Upper lobe of left lung (tissue), 4 donors: ENCODE results near the gene ULK4.

Source experiments
- CTCF ChIP-seq, 6 experiments: fragments of 450-650 bp in 4 of 6; fragments of 200-600 bp in 2 of 6; sonication (generic) in 2 of 6; IDR thresholded peaks; one replicate each; pipeline ENCODE4 v1.5.1; 2016 to 2019; ENCODE audit warnings: antibody characterized with exemption in 6 of 6
- EP300 ChIP-seq, 4 donors: sonication (generic); formaldehyde crosslinking; IDR thresholded peaks; one replicate each; pipeline ENCODE4 v1.5.1; 2017; ENCODE audit warnings: antibody characterized with exemption in 4 of 4, control low read depth in 2 of 4
- POLR2A ChIP-seq, 4 donors: fragments of 450-650 bp; IDR thresholded peaks; one replicate each; pipeline ENCODE4 v1.5.1; 2016 to 2017; ENCODE audit warnings: antibody characterized with exemption in 4 of 4, mild to moderate bottlenecking in 2 of 4
- POLR2AphosphoS5 ChIP-seq, 2 donors: sonication (generic); formaldehyde crosslinking; IDR thresholded peaks; one replicate each; pipeline ENCODE4 v1.5.1; 2017; ENCODE audit warnings: antibody characterized with exemption in 2 of 2

DNA sequence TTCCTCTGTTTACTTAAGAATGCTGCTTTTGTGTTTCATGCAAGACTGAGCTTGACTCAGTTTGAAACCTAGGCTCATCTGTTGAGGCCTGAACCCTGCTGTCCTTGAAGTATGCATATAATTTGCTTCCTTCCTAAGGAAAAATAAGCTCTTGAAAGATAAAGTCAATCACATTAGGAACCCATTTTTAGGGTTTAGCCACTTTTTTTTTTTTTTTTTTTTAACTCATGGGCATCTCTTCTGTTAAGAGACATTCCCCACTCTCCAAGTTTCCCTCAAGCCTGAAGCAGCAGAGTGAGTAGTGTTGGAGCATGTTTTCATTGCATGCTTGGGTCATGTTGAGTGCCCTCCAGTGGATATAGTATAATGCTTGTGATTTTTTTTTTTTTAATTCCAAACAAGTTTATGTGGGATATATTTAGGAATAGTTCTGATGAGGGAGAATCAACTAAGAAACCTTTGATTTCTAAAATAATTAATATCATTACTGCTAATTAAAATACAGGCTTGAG, 759.0 kb downstream of the ULK4 start:
- TF ChIP-seq CTCF (IDR thresholded peaks at IDR 0.05) (peak in 1 of 6 experiments; percentile 5), POLR2AphosphoS5 (IDR thresholded peaks at IDR 0.05) (no peak), POLR2A (IDR thresholded peaks at IDR 0.05) (no peak), EP300 (IDR thresholded peaks at IDR 0.05) (no peak)
